HEK293 (cell line): Measurements from ENCODE around the gene MLLT10.

Experiments
- BCL11A ChIP-seq: fragments of 450-650 bp; formaldehyde crosslinking; IDR thresholded peaks from 2 replicates; pipeline ENCODE4 v1.5.1; 2016; ENCODE audit warnings: low read depth, missing biosample characterization, missing genetic modification characterization
- FEZF1 ChIP-seq: fragments of 450-650 bp; formaldehyde crosslinking; IDR thresholded peaks from 2 replicates; pipeline ENCODE4 v1.5.1; 2016; ENCODE audit warnings: missing biosample characterization, missing genetic modification characterization
- GFI1B ChIP-seq: fragments of 450-650 bp; formaldehyde crosslinking; IDR thresholded peaks from 2 replicates; pipeline ENCODE4 v1.5.1; 2016; ENCODE audit warnings: missing biosample characterization, missing genetic modification characterization
- GLIS1 ChIP-seq: fragments of 450-650 bp; formaldehyde crosslinking; IDR thresholded peaks from 2 replicates; pipeline ENCODE4 v1.5.1; 2016; ENCODE audit warnings: missing biosample characterization, missing genetic modification characterization
- KLF9 ChIP-seq: fragments of 450-650 bp; formaldehyde crosslinking; IDR thresholded peaks from 2 replicates; pipeline ENCODE4 v1.5.1; 2016; ENCODE audit warnings: missing biosample characterization, missing genetic modification characterization, low read depth
- RBAK ChIP-seq: fragments of 450-650 bp; formaldehyde crosslinking; IDR thresholded peaks from 2 replicates; pipeline ENCODE4 v1.5.1; 2016; ENCODE audit warnings: missing biosample characterization, missing genetic modification characterization
- SCRT1 ChIP-seq: fragments of 450-650 bp; formaldehyde crosslinking; IDR thresholded peaks from 2 replicates; pipeline ENCODE4 v1.5.1; 2016; ENCODE audit warnings: missing biosample characterization, missing genetic modification characterization, borderline replicate concordance
- SP2 ChIP-seq: fragments of 450-650 bp; formaldehyde crosslinking; IDR thresholded peaks from 2 replicates; pipeline ENCODE4 v1.5.1; 2016; ENCODE audit warnings: missing biosample characterization, missing genetic modification characterization
- TRIM28 ChIP-seq: IDR thresholded peaks from 2 replicates; pipeline ENCODE4 v1.6.1; 2011; ENCODE audit warnings: low read length, control low read depth, borderline replicate concordance
- ZEB2 ChIP-seq: fragments of 450-650 bp; formaldehyde crosslinking; IDR thresholded peaks from 2 replicates; pipeline ENCODE4 v1.5.1; 2016; ENCODE audit warnings: missing biosample characterization, missing genetic modification characterization
- ZNF133 ChIP-seq: fragments of 450-650 bp; formaldehyde crosslinking; IDR thresholded peaks from 2 replicates; pipeline ENCODE4 v1.5.1; 2016; ENCODE audit warnings: missing biosample characterization, missing genetic modification characterization
- ZNF140 ChIP-seq: fragments of 450-650 bp; formaldehyde crosslinking; IDR thresholded peaks from 2 replicates; pipeline ENCODE4 v1.5.1; 2016; ENCODE audit warnings: missing biosample characterization, missing genetic modification characterization
- ZNF169 ChIP-seq: fragments of 450-650 bp; formaldehyde crosslinking; IDR thresholded peaks from 2 replicates; pipeline ENCODE4 v1.5.1; 2016; ENCODE audit warnings: missing biosample characterization, missing genetic modification characterization
- ZNF174 ChIP-seq: fragments of 450-650 bp; formaldehyde crosslinking; IDR thresholded peaks from 2 replicates; pipeline ENCODE4 v1.5.0; 2017; ENCODE audit warnings: missing biosample characterization, mild to moderate bottlenecking, missing genetic modification characterization
- ZNF202 ChIP-seq: fragments of 450-650 bp; formaldehyde crosslinking; IDR thresholded peaks from 2 replicates; pipeline ENCODE4 v1.5.1; 2016; ENCODE audit warnings: missing biosample characterization, missing genetic modification characterization, borderline replicate concordance
- ZNF223 ChIP-seq: fragments of 450-650 bp; formaldehyde crosslinking; IDR thresholded peaks from 2 replicates; pipeline ENCODE4 v1.5.1; 2016; ENCODE audit warnings: missing biosample characterization, missing genetic modification characterization
- ZNF23 ChIP-seq: fragments of 450-650 bp; formaldehyde crosslinking; IDR thresholded peaks from 2 replicates; pipeline ENCODE4 v1.5.1; 2016; ENCODE audit warnings: missing biosample characterization, missing genetic modification characterization, borderline replicate concordance
- ZNF24 ChIP-seq: fragments of 450-650 bp; formaldehyde crosslinking; IDR thresholded peaks from 2 replicates; pipeline ENCODE4 v1.5.1; 2016; ENCODE audit warnings: missing biosample characterization, missing genetic modification characterization
- ZNF302 ChIP-seq: fragments of 450-650 bp; formaldehyde crosslinking; IDR thresholded peaks from 2 replicates; pipeline ENCODE4 v1.5.1; 2016; ENCODE audit warnings: missing biosample characterization, missing genetic modification characterization, low read depth
- ZNF311 ChIP-seq: fragments of 450-650 bp; formaldehyde crosslinking; IDR thresholded peaks from 2 replicates; pipeline ENCODE4 v1.5.1; 2017; ENCODE audit warnings: missing biosample characterization, missing genetic modification characterization, borderline replicate concordance
- ZNF354C ChIP-seq: fragments of 450-650 bp; formaldehyde crosslinking; IDR thresholded peaks from 2 replicates; pipeline ENCODE4 v1.5.1; 2016; ENCODE audit warnings: missing biosample characterization, missing genetic modification characterization, low read depth, borderline replicate concordance
- ZNF473 ChIP-seq: fragments of 450-650 bp; formaldehyde crosslinking; IDR thresholded peaks from 2 replicates; pipeline ENCODE4 v1.5.1; 2017; ENCODE audit warnings: missing biosample characterization, missing genetic modification characterization
- ZNF561 ChIP-seq: fragments of 450-650 bp; IDR thresholded peaks from 2 replicates; pipeline ENCODE4 v1.5.1; 2018; ENCODE audit warnings: missing biosample characterization, missing genetic modification characterization, borderline replicate concordance
- ZNF585B ChIP-seq: fragments of 450-650 bp; formaldehyde crosslinking; IDR thresholded peaks from 2 replicates; pipeline ENCODE4 v1.5.1; 2016; ENCODE audit warnings: missing biosample characterization, missing genetic modification characterization
- ZNF596 ChIP-seq: fragments of 450-650 bp; IDR thresholded peaks from 2 replicates; pipeline ENCODE4 v1.5.0; 2018; ENCODE audit warnings: missing biosample characterization, mild to moderate bottlenecking, missing genetic modification characterization, moderate library complexity
- ZNF621 ChIP-seq: fragments of 450-650 bp; formaldehyde crosslinking; IDR thresholded peaks from 2 replicates; pipeline ENCODE4 v1.5.1; 2017; ENCODE audit warnings: missing biosample characterization, missing genetic modification characterization
- ZNF664 ChIP-seq: fragments of 450-650 bp; formaldehyde crosslinking; IDR thresholded peaks from 2 replicates; pipeline ENCODE4 v1.5.1; 2016; ENCODE audit warnings: missing biosample characterization, missing genetic modification characterization
- ZNF670 ChIP-seq: fragments of 450-650 bp; formaldehyde crosslinking; IDR thresholded peaks from 2 replicates; pipeline ENCODE4 v1.5.1; 2016; ENCODE audit warnings: missing biosample characterization, missing genetic modification characterization, low read depth
- ZNF701 ChIP-seq: fragments of 450-650 bp; formaldehyde crosslinking; IDR thresholded peaks from 2 replicates; pipeline ENCODE4 v1.5.1; 2016; ENCODE audit warnings: missing biosample characterization, missing genetic modification characterization
- ZNF777 ChIP-seq: fragments of 450-650 bp; formaldehyde crosslinking; IDR thresholded peaks from 2 replicates; pipeline ENCODE4 v1.5.1; 2017; ENCODE audit warnings: missing biosample characterization, missing genetic modification characterization, borderline replicate concordance
- TF ChIP-seq, protein P1 (sequence below): fragments of 450-650 bp; formaldehyde crosslinking; IDR thresholded peaks from 2 replicates; pipeline ENCODE4 v1.5.1; 2016; ENCODE audit warnings: missing biosample characterization, missing genetic modification characterization
- TF ChIP-seq, protein P2 (sequence below): fragments of 450-650 bp; formaldehyde crosslinking; IDR thresholded peaks from 2 replicates; pipeline ENCODE4 v1.5.1; 2017; ENCODE audit warnings: missing biosample characterization, missing genetic modification characterization
- TF ChIP-seq, protein P3 (sequence below): fragments of 450-650 bp; formaldehyde crosslinking; IDR thresholded peaks from 2 replicates; pipeline ENCODE4 v1.5.1; 2017; ENCODE audit warnings: missing biosample characterization, mild to moderate bottlenecking, missing genetic modification characterization, moderate library complexity
- TF ChIP-seq, protein P4 (sequence below): fragments of 450-650 bp; formaldehyde crosslinking; IDR thresholded peaks from 2 replicates; pipeline ENCODE4 v1.5.1; 2016; ENCODE audit warnings: missing biosample characterization, missing genetic modification characterization

The MLLT10 gene

DNA sequence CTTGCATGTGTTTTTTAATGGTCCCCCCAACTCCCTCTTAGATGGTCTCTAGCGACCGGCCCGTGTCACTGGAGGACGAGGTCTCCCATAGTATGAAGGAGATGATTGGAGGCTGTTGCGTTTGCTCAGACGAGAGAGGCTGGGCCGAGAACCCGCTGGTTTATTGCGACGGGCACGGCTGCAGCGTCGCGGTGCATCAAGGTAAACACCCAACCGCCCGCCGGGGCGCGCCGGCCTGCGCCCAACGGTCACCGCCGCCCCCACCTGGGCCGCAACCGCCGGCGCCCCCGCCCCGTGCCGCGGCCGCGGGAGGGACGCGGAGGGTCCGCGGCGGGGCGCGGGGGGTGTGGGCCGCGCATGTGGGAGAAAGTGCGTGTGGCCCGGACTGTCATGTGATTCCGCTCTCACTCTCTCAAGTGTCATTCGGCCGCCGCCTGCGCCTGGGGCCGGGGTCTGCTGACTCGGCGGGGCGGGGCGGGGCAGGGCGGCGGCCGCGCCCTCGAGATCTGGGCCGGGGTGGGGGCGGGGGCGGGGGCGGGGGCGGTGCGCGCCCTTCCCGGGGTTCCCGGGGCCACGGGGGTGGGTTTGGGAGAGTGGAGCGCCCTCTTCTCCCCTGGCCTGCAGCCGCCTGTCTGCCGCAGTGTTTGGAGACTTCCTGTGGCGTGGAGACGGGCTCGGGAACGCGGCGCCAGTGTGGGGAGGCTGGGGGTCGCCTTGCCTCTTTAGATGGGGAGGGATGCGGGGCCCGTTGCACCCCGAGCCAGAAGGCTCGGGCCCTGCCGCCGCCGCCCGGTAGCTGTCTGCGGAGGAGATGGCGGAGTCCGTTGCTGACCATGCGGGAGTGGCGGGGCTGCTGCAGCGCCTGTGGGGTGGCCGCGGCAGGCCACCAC lies 817 bp downstream of the MLLT10 start (continued):
- TF ChIP-seq ZNF223 (tag by site-specific recombination) (no peak), ZNF140 (tag by site-specific recombination) (no peak), ZEB2 (peak; percentile 31; the same call in 1 of the 2 replicates), RBAK (tag by site-specific recombination) (no peak), ZNF169 (tag by site-specific recombination) (no peak), ZNF664 (no peak), FEZF1 (tag by site-specific recombination) (no peak), KLF9 (tag by site-specific recombination) (peak; percentile 12; the same call in 1 of the 2 replicates), ZNF302 (tag by site-specific recombination) (no peak), ZNF585B (tag by site-specific recombination) (no peak), ZNF133 (tag by site-specific recombination) (no peak), ZNF24 (tag by site-specific recombination) (no peak), GLIS1 (tag by site-specific recombination) (peak; percentile 38; the same call in 1 of the 2 replicates), ZNF621 (tag by site-specific recombination) (no peak), ZNF23 (tag by site-specific recombination) (no peak), SCRT1 (tag by site-specific recombination) (no peak), ZNF596 (tag by site-specific recombination) (no peak), ZNF311 (no peak), ZNF777 (tag by site-specific recombination) (no peak), ZNF202 (0 out of 2 replicates have a peak, but pooled peaks have one; percentile 30), ZNF670 (no peak), BCL11A (no peak), TRIM28 (no peak), ZNF354C (tag by site-specific recombination) (no peak), ZNF701 (tag by site-specific recombination) (no peak), GFI1B (tag by site-specific recombination) (no peak), ZNF561 (tag by site-specific recombination) (no peak; the same call in 1 of the 2 replicates), ZNF473 (tag by site-specific recombination) (no peak), ZNF174 (tag by site-specific recombination) (no peak), SP2 (no peak)
- TF ChIP-seq, protein P1, sequence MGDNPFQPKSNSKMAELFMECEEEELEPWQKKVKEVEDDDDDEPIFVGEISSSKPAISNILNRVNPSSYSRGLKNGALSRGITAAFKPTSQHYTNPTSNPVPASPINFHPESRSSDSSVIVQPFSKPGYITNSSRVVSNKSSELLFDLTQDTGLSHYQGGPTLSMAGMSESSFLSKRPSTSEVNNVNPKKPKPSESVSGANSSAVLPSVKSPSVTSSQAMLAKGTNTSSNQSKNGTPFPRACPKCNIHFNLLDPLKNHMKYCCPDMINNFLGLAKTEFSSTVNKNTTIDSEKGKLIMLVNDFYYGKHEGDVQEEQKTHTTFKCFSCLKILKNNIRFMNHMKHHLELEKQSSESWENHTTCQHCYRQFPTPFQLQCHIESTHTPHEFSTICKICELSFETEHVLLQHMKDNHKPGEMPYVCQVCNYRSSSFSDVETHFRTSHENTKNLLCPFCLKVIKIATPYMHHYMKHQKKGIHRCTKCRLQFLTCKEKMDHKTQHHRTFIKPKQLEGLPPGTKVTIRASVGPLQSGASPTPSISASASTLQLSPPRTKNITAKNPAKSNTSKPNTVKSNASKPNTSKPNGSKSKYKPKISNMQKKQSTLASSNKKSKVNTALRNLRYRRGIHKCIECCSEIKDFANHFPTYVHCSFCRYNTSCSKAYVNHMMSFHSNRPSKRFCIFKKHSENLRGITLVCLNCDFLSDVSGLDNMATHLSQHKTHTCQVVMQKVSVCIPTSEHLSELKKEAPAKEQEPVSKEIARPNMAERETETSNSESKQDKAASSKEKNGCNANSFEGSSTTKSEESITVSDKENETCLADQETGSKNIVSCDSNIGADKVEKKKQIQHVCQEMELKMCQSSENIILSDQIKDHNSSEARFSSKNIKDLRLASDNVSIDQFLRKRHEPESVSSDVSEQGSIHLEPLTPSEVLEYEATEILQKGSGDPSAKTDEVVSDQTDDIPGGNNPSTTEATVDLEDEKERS (tag by site-specific recombination): no peak
- TF ChIP-seq, protein P2, sequence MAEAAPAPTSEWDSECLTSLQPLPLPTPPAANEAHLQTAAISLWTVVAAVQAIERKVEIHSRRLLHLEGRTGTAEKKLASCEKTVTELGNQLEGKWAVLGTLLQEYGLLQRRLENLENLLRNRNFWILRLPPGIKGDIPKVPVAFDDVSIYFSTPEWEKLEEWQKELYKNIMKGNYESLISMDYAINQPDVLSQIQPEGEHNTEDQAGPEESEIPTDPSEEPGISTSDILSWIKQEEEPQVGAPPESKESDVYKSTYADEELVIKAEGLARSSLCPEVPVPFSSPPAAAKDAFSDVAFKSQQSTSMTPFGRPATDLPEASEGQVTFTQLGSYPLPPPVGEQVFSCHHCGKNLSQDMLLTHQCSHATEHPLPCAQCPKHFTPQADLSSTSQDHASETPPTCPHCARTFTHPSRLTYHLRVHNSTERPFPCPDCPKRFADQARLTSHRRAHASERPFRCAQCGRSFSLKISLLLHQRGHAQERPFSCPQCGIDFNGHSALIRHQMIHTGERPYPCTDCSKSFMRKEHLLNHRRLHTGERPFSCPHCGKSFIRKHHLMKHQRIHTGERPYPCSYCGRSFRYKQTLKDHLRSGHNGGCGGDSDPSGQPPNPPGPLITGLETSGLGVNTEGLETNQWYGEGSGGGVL (tag by site-specific recombination): no peak
- TF ChIP-seq, protein P3, sequence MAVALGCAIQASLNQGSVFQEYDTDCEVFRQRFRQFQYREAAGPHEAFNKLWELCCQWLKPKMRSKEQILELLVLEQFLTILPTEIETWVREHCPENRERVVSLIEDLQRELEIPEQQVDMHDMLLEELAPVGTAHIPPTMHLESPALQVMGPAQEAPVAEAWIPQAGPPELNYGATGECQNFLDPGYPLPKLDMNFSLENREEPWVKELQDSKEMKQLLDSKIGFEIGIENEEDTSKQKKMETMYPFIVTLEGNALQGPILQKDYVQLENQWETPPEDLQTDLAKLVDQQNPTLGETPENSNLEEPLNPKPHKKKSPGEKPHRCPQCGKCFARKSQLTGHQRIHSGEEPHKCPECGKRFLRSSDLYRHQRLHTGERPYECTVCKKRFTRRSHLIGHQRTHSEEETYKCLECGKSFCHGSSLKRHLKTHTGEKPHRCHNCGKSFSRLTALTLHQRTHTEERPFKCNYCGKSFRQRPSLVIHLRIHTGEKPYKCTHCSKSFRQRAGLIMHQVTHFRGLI (tag by site-specific recombination): peak; percentile 55; the same call in 1 of the 2 replicates
- TF ChIP-seq, protein P4, sequence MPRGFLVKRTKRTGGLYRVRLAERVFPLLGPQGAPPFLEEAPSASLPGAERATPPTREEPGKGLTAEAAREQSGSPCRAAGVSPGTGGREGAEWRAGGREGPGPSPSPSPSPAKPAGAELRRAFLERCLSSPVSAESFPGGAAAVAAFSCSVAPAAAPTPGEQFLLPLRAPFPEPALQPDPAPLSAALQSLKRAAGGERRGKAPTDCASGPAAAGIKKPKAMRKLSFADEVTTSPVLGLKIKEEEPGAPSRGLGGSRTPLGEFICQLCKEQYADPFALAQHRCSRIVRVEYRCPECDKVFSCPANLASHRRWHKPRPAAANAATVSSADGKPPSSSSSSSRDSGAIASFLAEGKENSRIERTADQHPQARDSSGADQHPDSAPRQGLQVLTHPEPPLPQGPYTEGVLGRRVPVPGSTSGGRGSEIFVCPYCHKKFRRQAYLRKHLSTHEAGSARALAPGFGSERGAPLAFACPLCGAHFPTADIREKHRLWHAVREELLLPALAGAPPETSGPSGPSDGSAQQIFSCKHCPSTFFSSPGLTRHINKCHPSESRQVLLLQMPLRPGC (tag by site-specific recombination): no peak
